AG09319 (cell line): ENCODE results near the gene NOTO.

Source experiments
- DNase-seq: peaks from one replicate; pipeline ENCODE4 v3.0.0-alpha.2; 2010; ENCODE audit warnings: low read depth; ENCODE audit errors: extremely low read depth
- TF ChIP-seq, protein P1 (sequence below): IDR thresholded peaks from 2 replicates; pipeline ENCODE4 v1.5.1; 2011; ENCODE audit warnings: low read depth, mild to moderate bottlenecking, inconsistent platforms, low read length, moderate library complexity

The NOTO gene

DNA sequence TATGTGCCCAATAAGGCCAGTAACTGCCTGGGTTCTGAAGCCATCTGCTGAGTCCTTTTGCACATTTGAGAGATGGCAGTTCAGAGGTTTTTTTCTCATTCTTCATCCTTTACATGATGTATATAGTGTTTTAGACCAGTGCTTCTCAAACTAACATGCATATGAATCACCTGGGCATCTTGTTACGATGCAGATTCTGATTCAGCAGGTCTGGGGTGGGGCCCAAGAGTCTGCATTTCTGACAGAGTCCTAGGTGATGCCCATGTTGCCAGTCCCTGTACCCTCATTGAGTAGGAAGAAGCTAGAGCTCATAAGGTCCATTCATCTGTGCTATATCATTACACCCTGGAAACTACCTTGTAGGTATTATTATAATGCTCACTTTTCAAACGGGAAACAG is 15.5 kb downstream of the NOTO start:
- DNase-seq, result no peak
- TF ChIP-seq, protein P1, sequence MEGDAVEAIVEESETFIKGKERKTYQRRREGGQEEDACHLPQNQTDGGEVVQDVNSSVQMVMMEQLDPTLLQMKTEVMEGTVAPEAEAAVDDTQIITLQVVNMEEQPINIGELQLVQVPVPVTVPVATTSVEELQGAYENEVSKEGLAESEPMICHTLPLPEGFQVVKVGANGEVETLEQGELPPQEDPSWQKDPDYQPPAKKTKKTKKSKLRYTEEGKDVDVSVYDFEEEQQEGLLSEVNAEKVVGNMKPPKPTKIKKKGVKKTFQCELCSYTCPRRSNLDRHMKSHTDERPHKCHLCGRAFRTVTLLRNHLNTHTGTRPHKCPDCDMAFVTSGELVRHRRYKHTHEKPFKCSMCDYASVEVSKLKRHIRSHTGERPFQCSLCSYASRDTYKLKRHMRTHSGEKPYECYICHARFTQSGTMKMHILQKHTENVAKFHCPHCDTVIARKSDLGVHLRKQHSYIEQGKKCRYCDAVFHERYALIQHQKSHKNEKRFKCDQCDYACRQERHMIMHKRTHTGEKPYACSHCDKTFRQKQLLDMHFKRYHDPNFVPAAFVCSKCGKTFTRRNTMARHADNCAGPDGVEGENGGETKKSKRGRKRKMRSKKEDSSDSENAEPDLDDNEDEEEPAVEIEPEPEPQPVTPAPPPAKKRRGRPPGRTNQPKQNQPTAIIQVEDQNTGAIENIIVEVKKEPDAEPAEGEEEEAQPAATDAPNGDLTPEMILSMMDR, result no peak

DNA sequence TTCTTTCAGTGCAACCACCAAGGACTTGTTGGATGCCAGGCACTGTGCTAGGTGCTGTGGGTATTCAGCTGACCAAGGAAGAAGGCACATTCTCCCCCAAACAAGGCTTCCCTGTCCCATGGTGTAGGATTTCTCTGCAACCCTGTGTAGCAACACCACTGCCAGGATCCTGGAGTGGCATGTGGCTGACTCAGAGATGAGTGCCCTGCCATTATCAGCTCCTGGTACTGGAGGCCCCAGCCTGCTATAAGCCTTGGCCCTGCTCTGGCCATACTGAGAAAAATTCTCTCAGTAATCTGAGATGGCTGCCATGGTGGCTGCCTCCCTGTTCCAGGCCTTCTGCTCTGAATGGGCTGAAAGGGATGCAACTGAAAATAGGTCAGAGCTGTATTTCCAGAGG is 15.9 kb downstream of the NOTO start:
- no peak for DNase-seq
- TF ChIP-seq, protein P1, result no peak

DNA sequence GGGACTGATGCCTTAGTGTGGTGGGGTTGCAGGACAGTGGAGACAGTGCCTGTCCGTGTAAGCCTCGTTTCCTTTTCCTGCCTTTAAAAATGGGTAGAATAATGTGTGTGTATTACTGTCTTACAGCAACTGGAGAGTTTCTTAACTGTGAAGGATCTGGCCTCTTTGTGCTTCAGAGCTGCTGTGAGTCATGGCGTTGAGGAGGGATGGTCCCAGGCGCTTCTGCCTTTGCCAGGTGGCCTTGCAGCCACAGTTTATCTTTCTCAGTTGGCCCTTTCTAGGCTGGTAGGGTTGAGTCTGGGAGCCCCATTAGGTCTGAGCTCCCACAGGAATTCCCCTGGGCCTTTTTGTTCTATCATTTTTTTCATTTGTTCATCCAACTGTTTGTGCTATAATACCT is 21.4 kb downstream of the NOTO start:
- DNase-seq, result no peak
- TF ChIP-seq, protein P1, result no peak

DNA sequence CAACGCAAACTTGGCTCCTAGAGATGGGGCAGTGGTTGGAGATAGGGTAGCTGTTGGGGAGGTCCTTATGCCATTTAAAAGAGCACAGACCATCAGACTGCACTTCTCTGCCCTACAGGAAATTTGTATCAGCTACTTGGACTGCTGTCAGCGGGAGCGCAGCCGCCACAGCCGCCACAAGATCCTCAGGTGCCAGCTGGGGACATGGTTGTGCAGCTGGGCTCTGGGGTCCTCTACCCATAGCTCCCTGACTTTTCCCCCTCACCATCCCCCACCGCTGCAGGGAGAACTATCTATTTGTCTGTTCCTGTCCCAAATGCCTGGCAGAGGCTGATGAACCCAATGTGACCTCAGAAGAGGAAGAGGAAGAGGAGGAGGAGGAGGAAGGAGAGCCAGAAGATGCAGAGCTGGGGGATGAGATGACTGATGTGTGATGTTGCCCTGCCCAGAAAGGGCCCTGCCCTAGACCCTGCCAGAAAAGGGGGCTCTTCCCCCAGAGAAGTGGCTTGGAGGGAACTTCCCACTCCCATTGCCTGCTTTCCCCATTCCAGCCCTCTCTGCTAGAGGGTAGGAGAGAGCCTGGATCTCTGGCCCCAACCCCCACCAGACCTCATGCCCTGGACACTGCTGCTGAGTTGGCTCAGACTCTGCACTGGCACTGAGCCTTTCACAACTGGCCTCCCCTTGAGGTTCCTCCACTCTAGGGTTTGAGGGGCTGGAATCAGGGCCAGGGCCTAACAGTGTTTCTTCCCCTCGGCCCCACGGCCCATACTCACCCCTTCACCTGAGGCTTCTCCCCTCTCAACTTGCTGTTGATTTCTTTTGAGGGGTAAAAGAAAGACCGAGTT is 23.4 kb downstream of the NOTO start:
- DNase-seq, result no peak
- TF ChIP-seq, protein P1, result no peak

DNA sequence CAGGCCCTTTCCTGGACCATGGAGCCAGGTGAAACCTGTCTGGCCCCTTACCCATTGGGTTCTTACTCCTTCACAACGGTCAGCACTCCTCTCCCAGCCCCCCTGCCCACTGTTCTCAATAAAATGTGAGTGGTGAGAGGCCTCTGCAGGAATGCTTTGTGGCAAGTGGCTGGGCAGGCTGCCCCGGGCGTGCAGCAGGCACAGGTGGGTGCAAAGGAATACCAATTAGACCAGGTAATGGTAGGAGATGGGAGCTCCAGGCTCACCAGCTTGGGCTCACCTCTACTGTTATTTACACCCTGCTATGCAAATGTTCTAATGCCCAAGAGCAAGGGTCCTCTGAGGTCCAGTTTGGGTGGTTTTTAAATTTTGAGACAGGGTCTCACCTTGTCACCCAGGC is 24.7 kb downstream of the NOTO start:
- TF ChIP-seq, protein P1, result no peak
- no peak for DNase-seq

DNA sequence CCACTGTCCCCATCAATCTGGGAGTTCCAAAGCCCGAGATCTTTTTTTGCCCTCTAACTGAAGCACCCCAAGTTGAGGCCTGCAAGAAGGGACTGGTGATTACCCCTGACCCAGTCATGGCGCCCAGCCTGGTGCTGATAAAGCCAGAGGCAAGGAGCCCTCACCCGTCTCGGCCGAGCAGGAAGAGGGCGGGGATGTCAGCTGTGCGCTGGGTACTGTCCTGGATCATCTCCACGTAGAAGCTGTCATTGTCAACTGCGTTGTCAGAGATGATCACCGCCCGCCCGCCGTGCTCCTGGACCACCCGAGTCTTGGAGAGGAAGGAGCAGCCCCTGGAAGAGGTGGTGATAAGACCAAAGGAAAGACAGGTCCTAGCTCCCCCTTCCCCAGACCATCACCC is 26.3 kb downstream of the NOTO start:
- no peak for DNase-seq
- TF ChIP-seq, protein P1, result no peak

DNA sequence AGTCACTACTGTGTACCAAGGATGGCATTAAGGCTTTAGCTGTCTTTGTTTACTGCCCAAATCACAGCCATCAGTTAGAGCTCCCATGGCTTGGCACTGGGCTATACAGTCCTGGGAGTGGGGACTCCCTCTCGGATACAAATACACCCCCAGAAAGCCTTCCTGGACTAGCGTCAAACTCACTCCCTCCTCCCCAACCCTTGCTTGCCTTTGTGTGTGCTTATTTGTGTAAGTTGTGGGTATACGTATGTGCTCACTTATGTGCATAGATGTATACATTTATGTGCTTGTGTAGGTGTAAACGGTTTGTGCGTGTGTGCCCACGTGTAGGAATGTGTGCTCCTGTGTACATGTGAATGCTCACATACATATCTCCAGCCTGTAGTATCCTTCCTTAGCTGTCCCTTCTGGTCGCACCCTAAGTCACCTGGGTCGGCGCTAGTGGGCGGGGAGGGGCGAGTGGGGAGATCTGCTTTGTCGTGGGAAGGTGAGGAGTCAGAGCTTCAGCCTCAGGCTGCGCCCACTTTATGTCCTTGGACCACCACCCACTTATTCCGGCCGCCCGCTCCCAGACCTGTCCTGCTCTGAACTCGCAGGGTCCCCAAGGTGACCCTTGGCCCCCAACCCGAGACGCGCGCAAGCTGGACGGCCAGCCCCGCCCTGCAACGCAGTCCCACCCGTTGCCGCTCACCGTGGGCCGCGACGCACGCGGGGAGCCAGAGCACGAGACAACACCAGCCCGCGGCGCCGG is 30.2 kb downstream of the NOTO start:
- TF ChIP-seq, protein P1, result no peak

More for the DNA sequence above, 30.2 kb downstream of the NOTO start:
- no peak for DNase-seq
